SK-MEL-5 (cell line): Measurements from ENCODE around the gene POU2F2. TPM values are rescaled to one million over a fixed set of nuclear protein-coding genes. Genes with fewer than 3 reads are reported as not detected.
"Not testable (repeated sequence)": the region's sequence is repeated elsewhere in the genome, so short reads cannot be mapped to it uniquely, and the experiment has no call there.

Experiments
- DNase-seq: peaks from one replicate; pipeline ENCODE4 v3.0.0-alpha.2; 2016; ENCODE audit warnings: low read depth, low spot score
- in situ Hi-C: cut with HindIII; loops from 2 replicates; pipeline ENCODE4 v1.10.0; 2016; ENCODE audit warnings: low sequenced_read_pairs, high pct_unique_total_duplicates, low pct_unique_long_range_greater_than_20kb
- total RNA-seq: library from RNA; depleted of rRNA; stranded (reverse); fragments of >200 nt; shearing (Covaris generic); gene quantifications from 2 replicates; pipeline ENCODE4 v1.2.3, GENCODE V29; 2014

Gene POU2F2
- total RNA-seq, 1 experiment from 2014 or later, result not detected

GRCh38 chr19:42114412-42114811 is 17.8 kb downstream of the POU2F2 start:
- in situ Hi-C loops, result no loop called here

GRCh38 chr19:42113641-42114348 is 18.5 kb downstream of the POU2F2 start:
- in situ Hi-C loops, result no loop called here
- peak; percentile 70 for DNase-seq

More at GRCh38 chr19:42114412-42114811, 17.8 kb downstream of the POU2F2 start:
- no peak for DNase-seq

GRCh38 chr19:42111811-42112210 is 20.4 kb downstream of the POU2F2 start:
- in situ Hi-C loops, result no loop called here
- DNase-seq, result no peak

- no peak for DNase-seq
- in situ Hi-C loops, result no loop called here
Measured at GRCh38 chr19:42111384-42111783, 20.9 kb downstream of the POU2F2 start.

GRCh38 chr19:42110658-42111057 is 21.6 kb downstream of the POU2F2 start:
- in situ Hi-C loops, result no loop called here
- no peak for DNase-seq

GRCh38 chr19:42109896-42110295 is 22.4 kb downstream of the POU2F2 start:
- in situ Hi-C loops, result no loop called here
- DNase-seq, result no peak

- DNase-seq, result peak; percentile 88
- in situ Hi-C loops, result no loop called here
Measured at GRCh38 chr19:42108527-42109389, 23.5 kb downstream of the POU2F2 start.

- no peak for DNase-seq
- in situ Hi-C loops, result no loop called here
Measured at GRCh38 chr19:42105368-42105767, 26.9 kb downstream of the POU2F2 start.

GRCh38 chr19:42102877-42103276 is 29.4 kb downstream of the POU2F2 start:
- DNase-seq, result no peak
- in situ Hi-C loops, result no loop called here

GRCh38 chr19:42100241-42100640 is 32.0 kb downstream of the POU2F2 start:
- DNase-seq, in situ Hi-C loops: not testable (repeated sequence)

- in situ Hi-C loops, result no loop called here
- DNase-seq, result no peak
Measured at GRCh38 chr19:42099336-42099925, 32.8 kb downstream of the POU2F2 start.

- in situ Hi-C loops, result no loop called here
- no peak for DNase-seq
Measured at GRCh38 chr19:42098781-42099180, 33.5 kb downstream of the POU2F2 start.

- no peak for DNase-seq
- in situ Hi-C loops, result no loop called here
Measured at GRCh38 chr19:42097461-42097860, 34.8 kb downstream of the POU2F2 start.

- in situ Hi-C loops, result no loop called here
- no peak for DNase-seq
Measured at GRCh38 chr19:42096255-42096837, 35.9 kb downstream of the POU2F2 start.

GRCh38 chr19:42095814-42096230 is 36.4 kb downstream of the POU2F2 start:
- no peak for DNase-seq
- in situ Hi-C loops, result no loop called here

GRCh38 chr19:42095142-42095813 is 37.0 kb downstream of the POU2F2 start:
- no peak for DNase-seq
- in situ Hi-C loops, result no loop called here

GRCh38 chr19:42093926-42094325 is 38.3 kb downstream of the POU2F2 start:
- DNase-seq, result no peak
- in situ Hi-C loops, result no loop called here

GRCh38 chr19:42093505-42093904 is 38.7 kb downstream of the POU2F2 start:
- no peak for DNase-seq
- in situ Hi-C loops, result no loop called here
